Amniotic stem cell (primary cell): ENCODE results near the gene SMARCD2.
"Not testable (repeated sequence)": the region's sequence is repeated elsewhere in the genome, so short reads cannot be mapped to it uniquely, and the experiment has no call there.

ENCODE experiments used
- DNase-seq: peaks from one replicate; lab custom pipeline; 2025; lab: John Stamatoyannopoulos, UW

The SMARCD2 gene

GRCh38 chr17:63804328-63804727 is 38.2 kb downstream of the SMARCD2 start:
- DNase-seq: no peak

- no peak for DNase-seq
Measured at GRCh38 chr17:63800783-63801182, 41.7 kb downstream of the SMARCD2 start.

GRCh38 chr17:63798572-63799106 is 43.8 kb downstream of the SMARCD2 start:
- DNase-seq: no peak

- not testable (repeated sequence) for DNase-seq
Measured at GRCh38 chr17:63796375-63796774, 46.1 kb downstream of the SMARCD2 start.

- no peak for DNase-seq
Measured at GRCh38 chr17:63792055-63792729, 50.3 kb downstream of the SMARCD2 start.

- no peak for DNase-seq
Measured at GRCh38 chr17:63790057-63790456, 52.4 kb downstream of the SMARCD2 start.

GRCh38 chr17:63786971-63787711 is 55.3 kb downstream of the SMARCD2 start:
- no peak for DNase-seq

- no peak for DNase-seq
Measured at GRCh38 chr17:63786117-63786516, 56.4 kb downstream of the SMARCD2 start.

GRCh38 chr17:63785556-63785955 is 56.9 kb downstream of the SMARCD2 start:
- no peak for DNase-seq

- DNase-seq: no peak
Measured at GRCh38 chr17:63783522-63783921, 59.0 kb downstream of the SMARCD2 start.
